AG04450 (cell line): ENCODE results near the gene SYNGR1. TPM values are rescaled to one million over a fixed set of nuclear protein-coding genes. Genes with fewer than 3 reads are reported as not detected.

Source experiments
- CTCF ChIA-PET: fragments of 300-600, 350-600 bp; formaldehyde crosslinking; extraction: SDS; loops from one replicate; lab custom pipeline; 2022; ENCODE audit warnings: antibody characterized with exemption, inconsistent platforms; lab: Charles Lee
- POLR2A ChIA-PET: fragments of 350-600 bp; formaldehyde crosslinking; extraction: SDS; loops from one replicate; lab custom pipeline; 2021; ENCODE audit warnings: antibody characterized with exemption, inconsistent platforms; lab: Yijun Ruan, JAX
- DNase-seq: peaks from one replicate; pipeline ENCODE4 v3.0.0-alpha.2; 2011; ENCODE audit warnings: low read depth, low spot score
- H3K27ac ChIP-seq: one replicate; pipeline ENCODE4 v1.5.1; 2012; ENCODE audit warnings: low read depth, low read length, control low read depth
- H3K27me3 ChIP-seq: one replicate; pipeline ENCODE4 v1.6.0; 2012; ENCODE audit warnings: low read length; ENCODE audit not compliant: control insufficient read depth, insufficient read depth
- H3K4me3 ChIP-seq: 2 replicates; pipeline ENCODE4 v1.5.1; 2011; ENCODE audit warnings: mild to moderate bottlenecking, low read depth, low read length, control low read depth
- H3K9me3 ChIP-seq: 2 replicates; pipeline ENCODE4 v1.5.1; 2012; ENCODE audit warnings: low read length; ENCODE audit not compliant: control insufficient read depth, insufficient read depth
- CTCF ChIP-seq: IDR thresholded peaks from 2 replicates; pipeline ENCODE4 v1.5.1; 2011; ENCODE audit warnings: low read depth, low read length, control low read depth, inconsistent platforms
- polyA plus RNA-seq: library from polyadenylated mRNA; depleted of rRNA; stranded (reverse); fragments of >200 nt; gene quantifications from 2 replicates; pipeline ENCODE4 v1.2.3, GENCODE V29; 2011

Gene SYNGR1
- polyA plus RNA-seq, 1 experiment: 20.8 TPM

- no peak overlapping the region for H3K27ac ChIP-seq
- ChIA-PET CTCF (interaction anchor here (1.1 kb wide), 1 partner anchor 108 kb away, joined by 4 read pairs; no protein-coding TSS in a partner anchor), POLR2A (interaction anchor here (0.7 kb wide), 1 partner anchor 81 kb away, joined by 7 read pairs; no protein-coding TSS in a partner anchor)
- H3K27me3 ChIP-seq: peaks cover 4% of the 10 kb centered on the region
- DNase-seq: peak; percentile 55
- H3K9me3 ChIP-seq: no peaks in the 10 kb centered on the region
- peak overlapping the region; percentile 65 for H3K4me3 ChIP-seq
- no peak for TF ChIP-seq CTCF
Measured at GRCh38 chr22:39388261-39389011, 38.6 kb downstream of the SYNGR1 start.

GRCh38 chr22:39389420-39389819, 39.6 kb downstream of the SYNGR1 start:
- TF ChIP-seq CTCF: no peak
- H3K27ac ChIP-seq: no peak overlapping the region
- no peak for DNase-seq
- POLR2A ChIA-PET: no interaction called here
- H3K27me3 ChIP-seq: peaks cover 4% of the 10 kb centered on the region
- CTCF ChIA-PET: interaction anchor here (1.1 kb wide), 1 partner anchor 107 kb away, joined by 4 read pairs; no protein-coding TSS in a partner anchor
- H3K9me3 ChIP-seq: no peaks in the 10 kb centered on the region
- H3K4me3 ChIP-seq: no peak overlapping the region

GRCh38 chr22:39392341-39392948, 42.7 kb downstream of the SYNGR1 start:
- DNase-seq: no peak
- TF ChIP-seq CTCF: no peak
- no peak overlapping the region for H3K27ac ChIP-seq
- H3K9me3 ChIP-seq: no peaks in the 10 kb centered on the region
- ChIA-PET POLR2A (no interaction called here), CTCF (interaction anchor here (1.6 kb wide), 1 partner anchor 104 kb away, joined by 5 read pairs; no protein-coding TSS in a partner anchor)
- H3K27me3 ChIP-seq: no peaks in the 10 kb centered on the region
- H3K4me3 ChIP-seq: no peak overlapping the region

GRCh38 chr22:39395936-39396796, 46.4 kb downstream of the SYNGR1 start:
- H3K27ac ChIP-seq: no peak overlapping the region
- no peak overlapping the region for H3K4me3 ChIP-seq
- ChIA-PET POLR2A (no interaction called here), CTCF (no interaction called here)
- H3K27me3 ChIP-seq: no peaks in the 10 kb centered on the region
- no peaks in the 10 kb centered on the region for H3K9me3 ChIP-seq
- no peak for TF ChIP-seq CTCF
- DNase-seq: no peak
